SJCRH30 (cell line): Measurements from ENCODE around the gene PIGM. TPM values are rescaled to one million over a fixed set of nuclear protein-coding genes. Genes with fewer than 3 reads are reported as not detected.

Experiments
- DNase-seq, 2 experiments: peaks; one replicate each; pipeline ENCODE4 v3.0.0-alpha.2; 2015 to 2020
- H3K27ac ChIP-seq: fragments of 250-450 bp; sonication (Bioruptor Pico); 2 replicates; pipeline ENCODE4 v1.5.1; 2020; ENCODE audit warnings: mild to moderate bottlenecking, moderate library complexity
- H3K27me3 ChIP-seq: fragments of 250-450 bp; sonication (Bioruptor Pico); 2 replicates; pipeline ENCODE4 v1.5.1; 2020; ENCODE audit warnings: mild to moderate bottlenecking, moderate library complexity
- H3K36me3 ChIP-seq: fragments of 250-450 bp; sonication (Bioruptor Pico); 2 replicates; pipeline ENCODE4 v1.5.1; 2020; ENCODE audit warnings: mild to moderate bottlenecking, moderate library complexity
- H3K4me1 ChIP-seq: fragments of 250-450 bp; sonication (Bioruptor Pico); 2 replicates; pipeline ENCODE4 v1.5.1; 2020; ENCODE audit warnings: mild to moderate bottlenecking, moderate library complexity
- H3K4me3 ChIP-seq: fragments of 250-450 bp; sonication (Bioruptor Pico); 2 replicates; pipeline ENCODE4 v1.5.1; 2020; ENCODE audit warnings: mild to moderate bottlenecking, moderate library complexity
- H3K9me3 ChIP-seq: fragments of 250-450 bp; sonication (Bioruptor Pico); replicated peaks from 2 replicates; pipeline ENCODE4 v1.5.1; 2020; ENCODE audit warnings: mild to moderate bottlenecking, moderate library complexity
- total RNA-seq: library from RNA; depleted of rRNA; stranded (reverse); fragments of >200 nt; shearing (Covaris generic); gene quantifications from 2 replicates; pipeline ENCODE4 v1.2.3, GENCODE V29; 2014

PIGM gene
- total RNA-seq, 1 experiment from 2014 or later = 6.3 TPM

DNA sequence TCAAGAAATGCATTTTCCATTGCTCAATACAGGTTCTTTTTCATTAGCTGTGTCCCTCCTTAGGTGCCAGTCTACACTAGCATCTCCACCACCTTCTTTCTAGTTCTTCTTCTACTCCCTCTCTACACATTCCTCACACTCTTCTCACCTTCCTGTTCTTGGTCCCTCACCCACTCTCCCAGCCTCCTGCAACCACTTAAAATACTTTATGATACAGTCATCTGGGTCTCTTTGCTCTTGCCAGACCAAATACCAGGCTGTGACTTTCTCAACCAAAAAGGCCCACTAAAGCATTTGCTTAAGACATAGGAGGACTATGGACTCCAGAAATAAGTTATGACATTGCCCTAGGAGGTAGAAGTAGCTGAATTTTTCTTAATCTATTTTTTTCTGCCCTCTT is 35.1 kb downstream of the PIGM start:
- no peak for DNase-seq
- H3K27ac ChIP-seq = no peak overlapping the region
- no peak overlapping the region for H3K4me3 ChIP-seq

DNA sequence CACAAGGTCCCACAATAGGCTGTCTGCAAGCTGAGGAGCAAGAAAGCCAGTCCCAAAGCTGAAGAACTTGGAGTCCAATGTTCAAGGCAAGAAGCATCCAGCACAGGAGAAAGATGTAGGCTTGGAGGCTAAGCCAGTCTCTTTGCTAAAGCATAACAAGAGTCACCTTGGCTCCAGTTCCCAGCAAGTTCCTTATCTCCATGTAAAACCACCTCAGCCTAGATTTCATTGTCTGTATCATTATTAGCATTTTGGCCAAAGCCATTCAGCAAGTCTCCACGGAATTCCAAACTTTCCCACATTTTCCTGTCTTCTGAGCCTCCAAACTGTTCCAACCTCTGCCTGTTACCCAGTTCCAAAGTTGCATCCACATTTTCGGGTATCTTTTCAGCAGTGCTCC is 36.9 kb downstream of the PIGM start:
- no peak overlapping the region for H3K27ac ChIP-seq
- peaks cover 2% of the 10 kb centered on the region; the same call in 1 of the 2 replicates for H3K27me3 ChIP-seq
- H3K36me3 ChIP-seq = no peaks in the 10 kb centered on the region
- no peaks in the 10 kb centered on the region for H3K4me1 ChIP-seq
- H3K9me3 ChIP-seq = 0 out of 2 replicates have a peak, but pooled peaks cover 2% of the 10 kb centered on the region
- no peak overlapping the region for H3K4me3 ChIP-seq
- no peak for DNase-seq

More for the DNA sequence above, 35.1 kb downstream of the PIGM start:
- Histone ChIP-seq H3K36me3 (no peaks in the 10 kb centered on the region), H3K27me3 (peaks cover 3% of the 10 kb centered on the region; the same call in 1 of the 2 replicates), H3K4me1 (no peaks in the 10 kb centered on the region), H3K9me3 (0 out of 2 replicates have a peak, but pooled peaks cover 1% of the 10 kb centered on the region)

DNA sequence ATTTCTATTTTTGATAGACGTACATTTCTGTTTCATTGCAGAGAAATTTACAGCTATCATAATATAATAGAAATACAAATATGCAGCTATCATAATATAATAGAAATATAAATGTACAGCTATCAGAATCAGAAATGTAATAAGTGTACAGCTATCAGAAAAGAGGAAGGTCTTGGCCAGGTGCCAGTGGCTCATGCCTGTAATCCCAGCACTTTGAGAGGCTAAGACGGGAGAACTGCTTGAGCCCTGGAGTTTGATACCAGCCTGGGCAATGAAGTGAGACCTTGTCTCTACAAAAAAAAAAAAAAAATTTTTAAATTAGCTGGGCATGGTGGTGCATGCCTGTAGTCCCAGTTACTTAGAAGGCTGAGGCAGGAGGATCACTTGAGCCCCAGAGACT is 37.9 kb downstream of the PIGM start:
- H3K27ac ChIP-seq = no peak overlapping the region
- no peak overlapping the region for H3K4me3 ChIP-seq
- H3K27me3 ChIP-seq = no peaks in the 10 kb centered on the region; the same call in 1 of the 2 replicates
- no peak for DNase-seq
- no peaks in the 10 kb centered on the region for H3K36me3 ChIP-seq
- H3K9me3 ChIP-seq = 0 out of 2 replicates have a peak, but pooled peaks cover 2% of the 10 kb centered on the region
- no peaks in the 10 kb centered on the region for H3K4me1 ChIP-seq

DNA sequence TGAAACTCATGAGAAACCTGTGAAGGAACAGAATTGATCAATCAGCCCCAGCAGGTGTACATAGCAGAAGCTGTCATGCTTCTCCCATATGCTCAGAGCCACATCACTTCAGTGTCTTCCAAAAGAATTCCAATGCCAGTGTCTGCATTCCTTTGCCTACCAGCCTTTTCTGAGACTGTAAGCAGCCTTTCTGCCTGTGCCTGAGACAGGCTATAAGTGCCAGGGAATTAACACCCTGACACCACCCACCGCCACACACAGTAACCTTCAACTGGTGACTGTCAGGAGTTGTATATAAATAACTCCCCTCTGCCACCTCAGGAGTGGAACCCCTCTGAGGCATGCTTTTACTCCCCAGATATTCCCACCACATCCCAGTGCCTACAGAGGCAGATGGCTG is 39.6 kb downstream of the PIGM start:
- Histone ChIP-seq H3K27ac (no peak overlapping the region), H3K36me3 (no peaks in the 10 kb centered on the region)
- DNase-seq = no peak

DNA sequence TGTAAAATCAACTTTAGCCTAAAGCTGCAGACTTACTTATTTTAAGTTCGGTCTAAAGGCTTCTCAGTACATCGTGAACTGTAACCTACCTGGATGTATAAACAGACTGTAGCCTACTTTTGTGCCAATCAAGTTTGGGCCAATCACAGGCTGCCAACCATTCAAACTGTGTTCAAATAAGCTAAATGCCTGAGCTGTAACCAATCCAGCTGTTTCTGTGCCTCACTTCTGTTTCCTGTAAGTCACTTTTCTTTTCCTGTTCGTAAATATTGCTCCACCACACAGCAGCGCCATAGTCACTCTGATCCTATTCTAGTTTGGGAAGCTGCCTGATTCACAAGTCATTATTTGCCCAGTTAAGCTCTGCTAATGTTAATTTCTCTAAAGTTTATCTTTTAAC is 40.3 kb downstream of the PIGM start:
- no peak overlapping the region for H3K4me3 ChIP-seq
- H3K27ac ChIP-seq = no peak overlapping the region
- H3K36me3 ChIP-seq = no peaks in the 10 kb centered on the region
- H3K27me3 ChIP-seq = no peaks in the 10 kb centered on the region; the same call in 1 of the 2 replicates
- no peaks in the 10 kb centered on the region for H3K4me1 ChIP-seq
- 0 out of 2 replicates have a peak, but pooled peaks cover 2% of the 10 kb centered on the region for H3K9me3 ChIP-seq
- peak in 1 of 2 experiments; percentile 5 for DNase-seq

More for the DNA sequence above, 39.6 kb downstream of the PIGM start:
- Histone ChIP-seq H3K4me1 (no peaks in the 10 kb centered on the region), H3K27me3 (no peaks in the 10 kb centered on the region; the same call in 1 of the 2 replicates), H3K9me3 (0 out of 2 replicates have a peak, but pooled peaks cover 2% of the 10 kb centered on the region), H3K4me3 (no peak overlapping the region)

DNA sequence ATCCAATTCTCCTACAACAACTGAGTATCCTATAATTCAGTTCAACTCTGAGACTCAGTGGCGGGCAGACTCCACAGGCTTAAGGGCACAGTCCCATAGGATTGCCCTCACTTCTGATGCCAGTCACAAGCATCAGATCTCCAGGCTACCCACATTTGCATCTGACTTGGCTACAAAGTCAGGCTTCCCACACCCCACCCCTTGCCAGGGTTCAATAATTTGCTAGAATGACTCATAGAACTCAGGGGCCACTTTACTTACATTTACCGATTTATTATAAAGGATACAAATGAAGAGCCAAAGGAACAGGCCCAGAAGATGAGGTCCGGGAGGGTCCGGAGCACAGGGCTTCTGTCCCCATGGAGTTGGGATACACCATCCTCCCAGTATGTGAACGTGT is 41.8 kb downstream of the PIGM start:
- no peak overlapping the region for H3K4me3 ChIP-seq
- no peaks in the 10 kb centered on the region for H3K4me1 ChIP-seq
- H3K9me3 ChIP-seq = 0 out of 2 replicates have a peak, but pooled peaks cover 2% of the 10 kb centered on the region
- no peaks in the 10 kb centered on the region; the same call in none of the 2 replicates for H3K27me3 ChIP-seq
- no peaks in the 10 kb centered on the region for H3K36me3 ChIP-seq
- no peak overlapping the region for H3K27ac ChIP-seq
- no peak for DNase-seq

DNA sequence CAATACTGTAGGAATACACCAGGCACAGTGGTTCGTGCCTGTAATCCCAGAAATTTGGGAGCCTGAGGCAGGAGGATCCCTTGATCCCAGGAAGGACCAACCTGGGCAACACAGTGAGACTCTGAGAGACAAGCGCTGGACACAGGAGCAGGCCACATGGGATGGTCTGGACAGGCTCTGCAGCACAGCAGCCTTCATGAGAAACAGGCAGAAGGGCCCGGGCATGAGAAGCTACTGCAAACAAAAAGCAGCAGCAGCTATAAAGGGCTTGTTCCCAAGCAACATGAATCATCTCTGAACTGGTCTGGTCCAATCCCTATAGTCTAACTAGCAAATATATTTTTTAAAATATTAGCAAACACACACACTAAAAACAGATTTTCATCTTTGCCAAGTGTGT is 42.2 kb downstream of the PIGM start:
- H3K4me3 ChIP-seq = no peak overlapping the region
- DNase-seq = no peak
- H3K9me3 ChIP-seq = 0 out of 2 replicates have a peak, but pooled peaks cover 2% of the 10 kb centered on the region
- no peaks in the 10 kb centered on the region for H3K4me1 ChIP-seq
- H3K36me3 ChIP-seq = no peaks in the 10 kb centered on the region
- H3K27ac ChIP-seq = no peak overlapping the region
- H3K27me3 ChIP-seq = no peaks in the 10 kb centered on the region; the same call in none of the 2 replicates

DNA sequence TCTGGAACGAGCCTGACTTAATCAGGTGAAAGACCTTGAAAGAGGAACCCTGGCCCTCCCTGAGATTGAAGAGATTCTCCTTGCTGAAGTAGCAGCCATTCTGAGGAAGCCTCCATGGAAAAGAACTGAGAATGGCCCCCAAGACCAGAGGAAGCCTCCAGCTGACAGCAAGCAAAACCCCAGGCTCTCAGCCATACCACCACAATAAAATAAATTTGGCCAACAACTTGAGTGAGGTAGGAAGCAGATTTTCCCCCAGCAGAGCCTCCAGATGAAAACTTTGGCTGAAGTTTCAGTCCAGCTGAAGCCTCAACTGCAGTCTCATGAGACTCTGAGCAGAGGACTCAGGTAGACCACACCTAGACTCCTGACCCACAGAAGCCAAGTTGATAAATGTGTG is 43.8 kb downstream of the PIGM start:
- Histone ChIP-seq H3K27me3 (no peaks in the 10 kb centered on the region; the same call in none of the 2 replicates), H3K4me1 (no peaks in the 10 kb centered on the region), H3K4me3 (no peak overlapping the region), H3K27ac (no peak overlapping the region), H3K9me3 (0 out of 2 replicates have a peak, but pooled peaks cover 2% of the 10 kb centered on the region), H3K36me3 (no peaks in the 10 kb centered on the region)
- no peak for DNase-seq

DNA sequence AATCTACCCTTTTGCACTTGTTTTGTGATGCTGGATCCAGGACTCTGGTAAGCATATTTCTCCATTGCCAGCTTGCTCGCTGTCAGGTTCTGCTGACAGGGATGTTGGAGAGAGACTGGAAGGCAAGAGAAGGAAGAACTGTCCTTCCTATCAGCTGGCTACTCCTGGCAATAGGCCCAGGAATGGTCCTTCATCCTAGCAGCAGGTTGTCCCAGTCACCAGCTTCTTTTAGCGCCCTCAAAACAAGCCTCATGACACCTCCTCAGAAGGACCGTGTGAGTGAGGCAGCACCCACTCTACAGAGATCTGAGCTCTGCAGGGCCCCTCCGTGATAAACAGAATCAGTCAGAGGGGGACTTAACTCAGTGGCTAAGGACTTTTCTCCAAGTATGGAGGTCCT is 44.6 kb downstream of the PIGM start:
- DNase-seq = no peak
- no peak overlapping the region for H3K4me3 ChIP-seq

DNA sequence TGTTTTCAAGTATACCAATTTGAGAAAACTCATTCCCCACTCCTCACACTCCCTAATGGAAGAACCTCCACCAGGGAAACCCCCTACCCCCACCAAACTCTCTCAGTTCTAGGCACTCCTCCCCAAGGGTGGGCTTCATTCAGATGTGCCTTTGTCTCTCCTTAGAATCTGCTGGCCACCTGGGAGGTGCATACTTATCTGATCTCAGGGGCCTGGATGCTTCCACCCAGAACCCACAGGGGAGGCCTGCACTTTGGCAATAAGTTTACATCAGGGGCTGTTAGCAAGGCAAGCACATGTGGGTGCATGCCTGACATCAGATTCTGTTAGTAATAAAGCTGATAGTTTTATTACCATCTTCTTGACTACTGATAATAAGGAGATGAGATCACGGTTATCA is 45.3 kb downstream of the PIGM start:
- no peak overlapping the region for H3K27ac ChIP-seq
- no peak overlapping the region for H3K4me3 ChIP-seq
- peaks cover 4% of the 10 kb centered on the region for H3K27me3 ChIP-seq
- no peaks in the 10 kb centered on the region for H3K4me1 ChIP-seq
- no peak for DNase-seq
- no peaks in the 10 kb centered on the region for H3K36me3 ChIP-seq
- 0 out of 2 replicates have a peak, but pooled peaks cover under 1% of the 10 kb centered on the region for H3K9me3 ChIP-seq

More for the DNA sequence above, 44.6 kb downstream of the PIGM start:
- H3K4me1 ChIP-seq = no peaks in the 10 kb centered on the region
- 0 out of 2 replicates have a peak, but pooled peaks cover 2% of the 10 kb centered on the region for H3K9me3 ChIP-seq
- H3K27ac ChIP-seq = no peak overlapping the region
- no peaks in the 10 kb centered on the region for H3K36me3 ChIP-seq
- H3K27me3 ChIP-seq = peaks cover 4% of the 10 kb centered on the region

DNA sequence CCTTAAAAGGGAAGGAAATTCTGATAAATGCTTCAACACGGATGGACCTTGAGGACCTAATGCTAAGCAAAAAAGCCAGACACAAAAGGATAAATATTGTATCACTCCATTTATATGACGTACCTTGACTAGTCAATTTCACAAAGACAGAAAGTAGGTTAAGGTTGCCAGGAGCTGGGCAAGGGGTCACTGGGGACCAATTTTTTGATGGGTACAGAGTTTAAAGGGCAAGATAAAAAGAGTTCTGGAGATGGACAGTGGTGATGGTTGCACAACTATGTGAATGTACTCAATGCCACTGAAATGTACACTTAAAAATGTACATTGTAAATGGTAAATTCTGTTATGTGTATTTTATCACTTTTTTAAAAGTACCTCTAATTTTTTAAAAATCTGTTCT is 45.7 kb downstream of the PIGM start:
- Histone ChIP-seq H3K27ac (no peak overlapping the region), H3K4me1 (no peaks in the 10 kb centered on the region), H3K9me3 (no peaks in the 10 kb centered on the region), H3K4me3 (no peak overlapping the region), H3K27me3 (peaks cover 4% of the 10 kb centered on the region), H3K36me3 (no peaks in the 10 kb centered on the region)
- DNase-seq = no peak

DNA sequence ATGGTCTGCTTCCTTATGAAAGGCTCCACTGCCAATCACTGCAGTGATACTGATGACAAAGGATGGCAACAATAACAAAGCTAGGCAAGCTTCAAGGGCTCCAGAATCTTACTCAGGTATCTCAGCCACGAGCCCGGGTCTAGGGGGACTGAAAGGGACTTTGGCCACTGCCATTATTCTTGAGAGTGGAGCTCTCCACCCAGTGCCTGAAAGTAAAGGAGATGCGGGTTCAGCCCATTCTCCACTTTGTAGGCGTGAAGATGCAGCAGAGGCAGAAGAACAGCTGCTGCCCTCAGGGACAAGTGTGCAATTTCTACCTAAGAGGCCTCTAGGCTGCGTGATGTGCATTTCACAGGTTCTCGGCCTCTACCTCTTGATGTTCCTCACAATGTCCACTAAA is 46.3 kb downstream of the PIGM start:
- DNase-seq = no peak
- H3K36me3 ChIP-seq = no peaks in the 10 kb centered on the region
- no peak overlapping the region for H3K4me3 ChIP-seq

DNA sequence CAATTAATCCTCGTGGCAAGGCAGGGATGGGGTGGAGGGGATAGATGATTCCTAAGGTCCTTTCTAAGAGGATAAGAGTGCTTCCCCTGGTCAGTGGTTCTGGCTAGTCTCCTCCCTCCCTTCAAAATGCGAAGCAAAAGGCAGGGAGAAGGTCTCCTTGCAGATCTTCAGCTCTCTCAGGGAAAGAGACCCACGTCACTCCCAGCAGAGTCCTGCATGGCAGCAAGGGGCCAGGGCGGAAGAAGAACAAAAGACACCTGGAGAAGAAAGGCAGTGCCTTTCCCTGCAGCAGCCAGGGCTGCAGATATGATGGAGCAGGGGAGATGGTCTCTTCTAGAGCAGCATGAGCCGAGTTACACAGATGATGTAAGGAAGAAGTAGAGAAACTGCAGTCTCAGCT is 48.1 kb downstream of the PIGM start:
- Histone ChIP-seq H3K4me3 (no peak overlapping the region), H3K4me1 (no peaks in the 10 kb centered on the region), H3K9me3 (no peaks in the 10 kb centered on the region), H3K36me3 (no peaks in the 10 kb centered on the region), H3K27me3 (peaks cover 4% of the 10 kb centered on the region), H3K27ac (no peak overlapping the region)
- no peak for DNase-seq

More for the DNA sequence above, 46.3 kb downstream of the PIGM start:
- Histone ChIP-seq H3K4me1 (no peaks in the 10 kb centered on the region), H3K27ac (no peak overlapping the region), H3K9me3 (no peaks in the 10 kb centered on the region), H3K27me3 (peaks cover 4% of the 10 kb centered on the region)

DNA sequence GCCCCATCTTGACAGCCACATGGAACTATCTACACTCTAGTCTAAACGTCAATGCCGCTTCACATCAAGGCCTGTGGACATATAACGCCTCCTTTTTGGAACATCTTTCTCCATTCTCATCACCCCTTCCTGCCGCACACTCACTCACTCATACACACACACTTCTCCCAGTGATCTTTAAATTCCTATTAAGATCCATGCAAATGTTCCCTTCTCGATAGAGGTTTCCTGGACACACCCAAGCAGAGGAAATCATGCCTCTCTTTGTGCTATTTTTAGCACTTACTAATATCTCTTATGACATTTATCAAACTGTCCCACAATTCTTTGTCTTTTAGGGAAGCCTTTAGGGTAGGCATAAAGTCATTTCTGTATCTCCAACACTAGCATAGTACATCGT is 49.5 kb downstream of the PIGM start:
- Histone ChIP-seq H3K4me1 (no peaks in the 10 kb centered on the region), H3K4me3 (no peak overlapping the region), H3K27ac (no peak overlapping the region), H3K9me3 (no peaks in the 10 kb centered on the region), H3K27me3 (peaks cover 4% of the 10 kb centered on the region), H3K36me3 (no peaks in the 10 kb centered on the region)
- no peak for DNase-seq

DNA sequence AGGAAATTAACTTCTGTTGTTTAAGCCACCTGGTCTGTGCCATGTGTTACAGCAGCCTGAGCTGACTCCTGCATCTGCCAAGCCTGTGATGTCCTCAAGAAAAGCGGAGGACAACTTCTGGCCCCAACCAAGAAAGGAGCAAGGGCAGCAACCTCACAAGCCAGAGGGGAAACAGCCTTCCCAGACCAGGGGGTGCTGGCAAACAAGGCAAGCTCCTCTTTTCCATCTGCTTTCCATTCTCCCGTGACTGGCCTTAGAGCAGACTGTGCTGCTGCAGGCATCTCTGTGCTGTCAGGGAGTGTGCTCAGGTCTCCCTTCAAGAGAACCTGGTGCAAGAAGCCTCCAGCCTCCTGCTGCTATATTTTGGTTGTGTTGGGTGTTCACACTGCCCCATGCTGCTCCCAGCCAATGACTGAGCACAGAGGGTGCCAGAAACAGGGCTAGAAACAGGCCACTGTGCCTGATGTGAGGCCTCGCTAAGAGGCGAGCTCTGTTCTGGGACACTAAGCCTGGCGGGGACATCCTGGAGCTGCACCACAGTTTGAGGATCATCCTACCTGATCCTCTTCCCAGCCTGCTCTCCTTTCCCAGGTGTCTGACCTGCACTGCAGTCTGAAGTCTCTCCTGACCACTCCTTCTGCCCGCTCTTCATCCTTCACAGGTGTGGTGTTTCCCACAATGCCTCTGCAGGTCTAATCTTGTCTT is 50.3 kb downstream of the PIGM start:
- Histone ChIP-seq H3K36me3 (no peaks in the 10 kb centered on the region), H3K27me3 (peaks cover 4% of the 10 kb centered on the region), H3K4me1 (no peaks in the 10 kb centered on the region), H3K27ac (no peak overlapping the region), H3K9me3 (no peaks in the 10 kb centered on the region), H3K4me3 (no peak overlapping the region)
- DNase-seq = no peak
